ENCODE data around the gene DHX29. TPM values are rescaled to one million over a fixed set of nuclear protein-coding genes. Genes with fewer than 3 reads are reported as not detected.

DHX29 gene
- total RNA-seq, 1 donor from 2014 or later: 22.5 TPM

- Histone ChIP-seq H3K9me3 (replicated peaks) (no peaks in the 10 kb centered on the region), H3K27ac (replicated peaks) (no peak overlapping the region), H3K27me3 (ENCODE audit: low read depth) (no peaks in the 10 kb centered on the region), H3K36me3 (peaks cover 32% of the 10 kb centered on the region), H3K4me3 (no peak overlapping the region), H3K4me1 (peaks cover 6% of the 10 kb centered on the region)
- no peak for DNase-seq
- intact Hi-C loops (cut with micrococcal nuclease): no loop called here
- TF ChIP-seq CTCF (IDR thresholded peaks at IDR 0.05; ENCODE audit: borderline replicate concordance): no peak
These were observed 26.3 kb upstream of the DHX29 start for GRCh38 chr5:55333811-55334210.

- intact Hi-C loops (cut with micrococcal nuclease): no loop called here
- no peak overlapping the region for H3K27ac ChIP-seq (replicated peaks)
- no peak overlapping the region for H3K4me3 ChIP-seq
- H3K36me3 ChIP-seq: peaks cover 39% of the 10 kb centered on the region
- DNase-seq: no peak
- H3K27me3 ChIP-seq (ENCODE audit: low read depth): no peaks in the 10 kb centered on the region
- H3K9me3 ChIP-seq (replicated peaks): no peaks in the 10 kb centered on the region
- TF ChIP-seq CTCF (IDR thresholded peaks at IDR 0.05; ENCODE audit: borderline replicate concordance): no peak
- H3K4me1 ChIP-seq: no peaks in the 10 kb centered on the region
These were observed 25.5 kb upstream of the DHX29 start for GRCh38 chr5:55333017-55333416.

- Histone ChIP-seq H3K4me1 (peaks cover 9% of the 10 kb centered on the region), H3K27ac (replicated peaks) (no peak overlapping the region), H3K36me3 (peaks cover 43% of the 10 kb centered on the region), H3K4me3 (no peak overlapping the region), H3K9me3 (replicated peaks) (no peaks in the 10 kb centered on the region), H3K27me3 (ENCODE audit: low read depth) (no peaks in the 10 kb centered on the region)
- TF ChIP-seq CTCF (IDR thresholded peaks at IDR 0.05; ENCODE audit: borderline replicate concordance): no peak
- DNase-seq: no peak
- intact Hi-C loops (cut with micrococcal nuclease): no loop called here
These were observed 23.8 kb upstream of the DHX29 start for GRCh38 chr5:55331321-55331720.

GRCh38 chr5:55327281-55327680, 19.8 kb upstream of the DHX29 start:
- H3K27ac ChIP-seq (replicated peaks): no peak overlapping the region
- intact Hi-C loops (cut with micrococcal nuclease): no loop called here
- no peak overlapping the region for H3K4me3 ChIP-seq
- no peak for TF ChIP-seq CTCF (IDR thresholded peaks at IDR 0.05; ENCODE audit: borderline replicate concordance)
- peaks cover 20% of the 10 kb centered on the region for H3K4me1 ChIP-seq
- peaks cover 50% of the 10 kb centered on the region for H3K36me3 ChIP-seq
- no peak for DNase-seq
- no peaks in the 10 kb centered on the region for H3K9me3 ChIP-seq (replicated peaks)
- no peaks in the 10 kb centered on the region for H3K27me3 ChIP-seq (ENCODE audit: low read depth)

- no peak overlapping the region for H3K4me3 ChIP-seq
- TF ChIP-seq CTCF (IDR thresholded peaks at IDR 0.05; ENCODE audit: borderline replicate concordance): no peak
- H3K4me1 ChIP-seq: peaks cover 31% of the 10 kb centered on the region
- no peaks in the 10 kb centered on the region for H3K27me3 ChIP-seq (ENCODE audit: low read depth)
- H3K27ac ChIP-seq (replicated peaks): no peak overlapping the region
- no peak for DNase-seq
- peaks cover 46% of the 10 kb centered on the region for H3K36me3 ChIP-seq
- H3K9me3 ChIP-seq (replicated peaks): no peaks in the 10 kb centered on the region
- intact Hi-C loops (cut with micrococcal nuclease): no loop called here
These were observed 18.1 kb upstream of the DHX29 start for GRCh38 chr5:55325621-55326020.

Measured in left ventricle myocardium inferior (tissue), 1 donor.